Liver (tissue), 9 donors: ENCODE results near the gene CCL4L2. TPM values are rescaled to one million over a fixed set of nuclear protein-coding genes. Genes with fewer than 3 reads are reported as not detected.
"Not testable (repeated sequence)": the region's sequence is repeated elsewhere in the genome, so short reads cannot be mapped to it uniquely, and the experiment has no call there.

ENCODE experiments used
- DNase-seq: peaks from one replicate; pipeline ENCODE4 v3.0.0-alpha.2; 2017; ENCODE audit warnings: low spot score
- H3K27ac ChIP-seq, 2 donors: one replicate each; pipeline ENCODE4 v1.7.0; 2013; ENCODE audit warnings: inconsistent platforms in 2 of 2, low read length in 2 of 2, control low read depth in 1 of 2, low read depth in 1 of 2, mild to moderate bottlenecking in 1 of 2
- H3K27me3 ChIP-seq, 4 donors: one replicate each; pipeline versions ENCODE4 v1.6.1 to v1.7.0; 2013; ENCODE audit warnings: low read length in 3 of 4, inconsistent platforms in 1 of 4, mild to moderate bottlenecking in 1 of 4, moderate library complexity in 1 of 4; ENCODE audit not compliant: control insufficient read depth in 4 of 4, insufficient read depth in 4 of 4
- H3K36me3 ChIP-seq, 4 donors: one replicate each; pipeline versions ENCODE4 v1.6.1 to v1.7.0; 2013; ENCODE audit warnings: low read length in 3 of 4, mild to moderate bottlenecking in 3 of 4, low read depth in 1 of 4, moderate library complexity in 1 of 4; ENCODE audit not compliant: control insufficient read depth in 4 of 4, insufficient read depth in 3 of 4
- H3K4me1 ChIP-seq, 4 donors: one replicate each; pipeline versions ENCODE4 v1.6.1 to v1.7.0; 2013; ENCODE audit warnings: low read length in 3 of 4, mild to moderate bottlenecking in 3 of 4, moderate library complexity in 1 of 4; ENCODE audit not compliant: control insufficient read depth in 4 of 4, insufficient read depth in 4 of 4
- H3K4me3 ChIP-seq, 3 donors: one replicate each; pipeline versions ENCODE4 v1.6.1 to v1.7.0; 2013; ENCODE audit warnings: low read length in 3 of 3, control low read depth in 1 of 3, low read depth in 1 of 3, mild to moderate bottlenecking in 1 of 3
- H3K9ac ChIP-seq, 2 donors: one replicate each; pipeline ENCODE4 v1.7.0; 2013; ENCODE audit warnings: low read length in 2 of 2, mild to moderate bottlenecking in 2 of 2, moderate library complexity in 2 of 2, control low read depth in 1 of 2, low read depth in 1 of 2
- H3K9me3 ChIP-seq, 4 donors: one replicate each; pipeline versions ENCODE4 v1.6.1 to v1.7.0; 2013; ENCODE audit warnings: low read length in 3 of 4; ENCODE audit not compliant: control insufficient read depth in 4 of 4
- ATF3 ChIP-seq: IDR thresholded peaks from 2 replicates; pipeline ENCODE4 v1.6.1; 2016; ENCODE audit warnings: antibody characterized with exemption
- CTCF ChIP-seq: fragments of 150-350 bp; IDR thresholded peaks from 2 replicates; pipeline ENCODE4 v1.5.1; 2017; ENCODE audit warnings: improper control_type of control experiment, low read depth, low read length; ENCODE audit not compliant: missing input control
- FOXA2 ChIP-seq: IDR thresholded peaks from 2 replicates; pipeline ENCODE4 v1.6.1; 2016; ENCODE audit warnings: antibody characterized with exemption
- HNF4G ChIP-seq: IDR thresholded peaks from 2 replicates; pipeline ENCODE4 v1.6.1; 2016; ENCODE audit warnings: antibody characterized with exemption
- JUND ChIP-seq, 2 donors: IDR thresholded peaks; 2 replicates each; pipeline ENCODE4 v1.6.1; 2016; ENCODE audit warnings: antibody characterized with exemption in 2 of 2
- MAX ChIP-seq: IDR thresholded peaks from 2 replicates; pipeline ENCODE4 v1.6.1; 2016; ENCODE audit warnings: antibody characterized with exemption
- NR2F2 ChIP-seq: IDR thresholded peaks from 2 replicates; pipeline ENCODE4 v1.6.1; 2016; ENCODE audit warnings: antibody characterized with exemption
- RAD21 ChIP-seq, 2 donors: IDR thresholded peaks; 2 replicates each; pipeline ENCODE4 v1.6.1; 2016; ENCODE audit warnings: antibody characterized with exemption in 2 of 2, mild to moderate bottlenecking in 2 of 2
- SP1 ChIP-seq: IDR thresholded peaks from 2 replicates; pipeline ENCODE4 v1.6.1; 2018; ENCODE audit warnings: antibody characterized with exemption, mild to moderate bottlenecking
- TAF1 ChIP-seq: conservative IDR thresholded peaks from 2 replicates; pipeline ENCODE4 v1.6.1; 2016; ENCODE audit warnings: antibody characterized with exemption, mild to moderate bottlenecking
- WGBS: extraction: QIAGEN DNeasy Blood & Tissue Kit; methylation state at CpG from one replicate; pipeline ENCODE4 v1.1.7; 2013; 5-methylcytosine and 5-hydroxymethylcytosine counted together
- polyA plus RNA-seq, 2 donors: library from polyadenylated mRNA; stranded (reverse) in 1 of 2; unstranded in 1 of 2; fragments of 200-250 nt in 1 of 2; fragments of >200 nt in 1 of 2; fragmentation: Nextera tagmentation in 1 of 2; extraction: Ambion mirVana in 1 of 2; gene quantifications; one replicate each; pipeline versions ENCODE4 v1.2.1 to v1.2.3, GENCODE V29; 2013 to 2015
- total RNA-seq, 2 donors: library from RNA; depleted of rRNA; stranded (reverse); fragments of >200 nt; gene quantifications; one replicate each; pipeline ENCODE4 v1.2.3, GENCODE V29; 2014
- donor health status: healthy.
- donor health status: healthy.
- donor health status: healthy.
- donor health status: healthy.
- donor health status: healthy.

Gene CCL4L2
- total and polyA plus RNA-seq, 4 donors, result 0.50 to 2.8 (median 1.1) TPM

GRCh38 chr17:36205637-36206485, 5.0 kb upstream of the CCL4L2 start:
- DNase-seq, result no peak
- Histone ChIP-seq H3K27ac (no peak overlapping the region), H3K9me3 (no peaks in the 10 kb centered on the region), H3K36me3 (no peaks in the 10 kb centered on the region), H3K4me1 (peaks cover 0 to 3% (median 0%) of the 10 kb centered on the region in 4 donors), H3K9ac (no peak overlapping the region), H3K4me3 (no peak overlapping the region), H3K27me3 (no peaks in the 10 kb centered on the region)
- WGBS, result 81% methylated on average over 4 of the region's 4 CpGs
- TF ChIP-seq ATF3, result no peak
- no peak for TF ChIP-seq CTCF
- no peak for TF ChIP-seq TAF1
- no peak for TF ChIP-seq HNF4G
- TF ChIP-seq MAX, result no peak
- no peak for TF ChIP-seq SP1
- TF ChIP-seq RAD21 (IDR thresholded peaks at IDR 0.05), result no peak
- TF ChIP-seq FOXA2, result no peak
- no peak for TF ChIP-seq NR2F2
- no peak for TF ChIP-seq JUND (IDR thresholded peaks at IDR 0.05)

- not testable (repeated sequence) for H3K9me3 ChIP-seq, DNase-seq, H3K27ac ChIP-seq, H3K27me3 ChIP-seq, H3K4me1 ChIP-seq, H3K36me3 ChIP-seq, H3K4me3 ChIP-seq, H3K9ac ChIP-seq
- WGBS, result 57% methylated on average over 1 of the region's 1 CpG
Observed at GRCh38 chr17:36206486-36206821, 4.4 kb upstream of the CCL4L2 start.

- not testable (repeated sequence) for H3K36me3 ChIP-seq, H3K27me3 ChIP-seq, H3K4me1 ChIP-seq, H3K4me3 ChIP-seq, H3K9me3 ChIP-seq, H3K9ac ChIP-seq, H3K27ac ChIP-seq, DNase-seq
- WGBS, result 90% methylated on average over 6 of the region's 6 CpGs
Observed at GRCh38 chr17:36207383-36207782, 3.5 kb upstream of the CCL4L2 start.

GRCh38 chr17:36209575-36209974, 1.3 kb upstream of the CCL4L2 start:
- Histone ChIP-seq H3K27ac (no peak overlapping the region), H3K36me3 (no peaks in the 10 kb centered on the region), H3K9ac (no peak overlapping the region), H3K4me1 (no peaks in the 10 kb centered on the region), H3K4me3 (no peak overlapping the region), H3K9me3 (no peaks in the 10 kb centered on the region), H3K27me3 (no peaks in the 10 kb centered on the region)
- no peak for TF ChIP-seq ATF3
- DNase-seq, result no peak

GRCh38 chr17:36211484-36212271, 815 bp downstream of the CCL4L2 start:
- not testable (repeated sequence) for H3K9ac ChIP-seq, DNase-seq, H3K9me3 ChIP-seq, H3K27me3 ChIP-seq, H3K4me1 ChIP-seq, H3K27ac ChIP-seq, H3K36me3 ChIP-seq, H3K4me3 ChIP-seq
- WGBS, result 77% methylated on average over 10 of the region's 10 CpGs
